Endodermal cell (in vitro differentiated cells): ENCODE results near the gene PRR35. TPM values are rescaled to one million over a fixed set of nuclear protein-coding genes. Genes with fewer than 3 reads are reported as not detected.
"Not testable (repeated sequence)": the region's sequence is repeated elsewhere in the genome, so short reads cannot be mapped to it uniquely, and the experiment has no call there.

Source experiments
- DNase-seq: peaks from one replicate; pipeline ENCODE4 v3.0.0-alpha.2; 2017
- H3K27ac ChIP-seq: 2 replicates; pipeline ENCODE4 v1.5.1; 2013; ENCODE audit warnings: mild to moderate bottlenecking, low read depth, low read length, moderate library complexity
- H3K27me3 ChIP-seq: 2 replicates; pipeline ENCODE4 v1.6.1; 2013; ENCODE audit warnings: mild to moderate bottlenecking, low read length, moderate library complexity; ENCODE audit not compliant: insufficient read depth, control insufficient read depth, poor library complexity, severe bottlenecking
- H3K36me3 ChIP-seq: 2 replicates; pipeline ENCODE4 v1.7.0; 2013; ENCODE audit warnings: mild to moderate bottlenecking, low read length, moderate library complexity; ENCODE audit not compliant: control insufficient read depth, insufficient read depth
- H3K4me1 ChIP-seq: one replicate; pipeline ENCODE4 v1.7.0; 2013; ENCODE audit warnings: low read length; ENCODE audit not compliant: control insufficient read depth, insufficient read depth
- H3K4me3 ChIP-seq: 2 replicates; pipeline ENCODE4 v1.5.1; 2013; ENCODE audit warnings: mild to moderate bottlenecking, low read length, moderate library complexity
- H3K9ac ChIP-seq: 2 replicates; pipeline ENCODE4 v1.6.1; 2013; ENCODE audit warnings: mild to moderate bottlenecking, low read length, moderate library complexity; ENCODE audit not compliant: poor library complexity, severe bottlenecking; ENCODE audit errors: extremely low read depth
- H3K9me3 ChIP-seq: 2 replicates; pipeline ENCODE4 v1.6.1; 2013; ENCODE audit warnings: mild to moderate bottlenecking, low read length, moderate library complexity; ENCODE audit not compliant: control insufficient read depth
- H3K27ac Mint-ChIP-seq: 2 replicates; pipeline ENCODE4 v1.8.0; 2020; ENCODE audit warnings: mixed read lengths
- H3K27me3 Mint-ChIP-seq: 2 replicates; pipeline ENCODE4 v1.8.0; 2021; ENCODE audit warnings: mild to moderate bottlenecking, mixed read lengths; ENCODE audit not compliant: insufficient read depth
- H3K36me3 Mint-ChIP-seq: 2 replicates; pipeline ENCODE4 v1.8.0; 2020; ENCODE audit warnings: low read depth, mixed read lengths
- H3K4me1 Mint-ChIP-seq: 2 replicates; pipeline ENCODE4 v1.8.0; 2020; ENCODE audit warnings: mixed read lengths
- H3K4me3 Mint-ChIP-seq: 2 replicates; pipeline ENCODE4 v1.8.0; 2020; ENCODE audit warnings: mild to moderate bottlenecking, moderate library complexity, mixed read lengths
- H3K9me3 Mint-ChIP-seq: 2 replicates; pipeline ENCODE4 v1.8.0; 2020; ENCODE audit warnings: mild to moderate bottlenecking, mixed read lengths
- CTCF ChIP-seq: fragments of 200-600 bp; sonication (generic); conservative IDR thresholded peaks from 2 replicates; pipeline ENCODE4 v1.5.0; 2021; ENCODE audit warnings: antibody characterized with exemption, mild to moderate bottlenecking
- WGBS, 2 experiments: methylation state at CpG; one replicate each; pipeline versions ENCODE4 v1.1.5 to v1.1.7; 2013; ENCODE audit warnings: missing lambda C conversion rate in 2 of 2, mixed read lengths in 1 of 2; ENCODE audit not compliant: insufficient coverage in 1 of 2, insufficient read length in 1 of 2; 5-methylcytosine and 5-hydroxymethylcytosine counted together
- total RNA-seq, 2 donors: library from RNA; stranded (reverse); fragmentation: NEBNext Ultra II Directional in 1 of 2; extraction: Animal tissue kit (Norgen Biotek cat#: 25700) in 1 of 2; gene quantifications; 2 replicates in 1 of 2; 3 replicates in 1 of 2; pipeline ENCODE4 v1.2.1, GENCODE V29; 2021

Gene PRR35
- total RNA-seq, 2 donors from 2014 or later, result 0.29 to 0.62 TPM

GRCh38 chr16:595094-595528, 34.9 kb downstream of the PRR35 start:
- Histone ChIP-seq H3K9ac (no peak overlapping the region), H3K4me3 (no peak overlapping the region), H3K36me3 (peaks cover 8% of the 10 kb centered on the region), H3K27me3 (peaks cover 9% of the 10 kb centered on the region), H3K4me1 (no peaks in the 10 kb centered on the region), H3K9me3 (no peaks in the 10 kb centered on the region), H3K27ac (no peak overlapping the region)
- peaks cover 7% of the 10 kb centered on the region for H3K4me1 Mint-ChIP-seq
- H3K4me3 Mint-ChIP-seq, result no peak overlapping the region
- H3K9me3 Mint-ChIP-seq, result peaks cover 2% of the 10 kb centered on the region
- H3K36me3 Mint-ChIP-seq, result peaks cover 31% of the 10 kb centered on the region
- no peak overlapping the region for H3K27ac Mint-ChIP-seq
- 93 to 96% methylated on average over 7 to 18 of the region's 18 CpGs for WGBS, 2 experiments
- DNase-seq, result no peak
- H3K27me3 Mint-ChIP-seq, result peaks cover 11% of the 10 kb centered on the region
- TF ChIP-seq CTCF, result no peak

GRCh38 chr16:595942-596735, 35.9 kb downstream of the PRR35 start:
- Histone ChIP-seq H3K9ac (no peak overlapping the region), H3K27me3 (peaks cover 2% of the 10 kb centered on the region), H3K36me3 (peaks cover 10% of the 10 kb centered on the region), H3K4me1 (no peaks in the 10 kb centered on the region), H3K4me3 (no peak overlapping the region), H3K27ac (no peak overlapping the region), H3K9me3 (no peaks in the 10 kb centered on the region)
- Mint-ChIP-seq H3K9me3 (peaks cover 2% of the 10 kb centered on the region), H3K4me1 (peaks cover 1% of the 10 kb centered on the region), H3K27ac (no peak overlapping the region), H3K36me3 (peaks cover 32% of the 10 kb centered on the region), H3K4me3 (no peak overlapping the region), H3K27me3 (peaks cover 5% of the 10 kb centered on the region)
- TF ChIP-seq CTCF, result no peak
- no peak for DNase-seq
- WGBS, 2 experiments, result 95 to 99% methylated on average over 33 to 34 of the region's 34 CpGs

GRCh38 chr16:596736-597060, 36.5 kb downstream of the PRR35 start:
- Histone ChIP-seq H3K36me3 (peaks cover 13% of the 10 kb centered on the region), H3K9me3 (no peaks in the 10 kb centered on the region), H3K27me3 (no peaks in the 10 kb centered on the region), H3K4me3 (no peak overlapping the region), H3K4me1 (no peaks in the 10 kb centered on the region), H3K27ac (no peak overlapping the region), H3K9ac (no peak overlapping the region)
- DNase-seq, result no peak
- 94 to 96% methylated on average over 12 of the region's 12 CpGs for WGBS, 2 experiments
- no peaks in the 10 kb centered on the region for H3K4me1 Mint-ChIP-seq
- no peak overlapping the region for H3K27ac Mint-ChIP-seq
- H3K9me3 Mint-ChIP-seq, result peaks cover 2% of the 10 kb centered on the region
- no peak for TF ChIP-seq CTCF
- no peak overlapping the region for H3K4me3 Mint-ChIP-seq
- peaks cover 3% of the 10 kb centered on the region for H3K27me3 Mint-ChIP-seq
- H3K36me3 Mint-ChIP-seq, result peaks cover 32% of the 10 kb centered on the region

DNA sequence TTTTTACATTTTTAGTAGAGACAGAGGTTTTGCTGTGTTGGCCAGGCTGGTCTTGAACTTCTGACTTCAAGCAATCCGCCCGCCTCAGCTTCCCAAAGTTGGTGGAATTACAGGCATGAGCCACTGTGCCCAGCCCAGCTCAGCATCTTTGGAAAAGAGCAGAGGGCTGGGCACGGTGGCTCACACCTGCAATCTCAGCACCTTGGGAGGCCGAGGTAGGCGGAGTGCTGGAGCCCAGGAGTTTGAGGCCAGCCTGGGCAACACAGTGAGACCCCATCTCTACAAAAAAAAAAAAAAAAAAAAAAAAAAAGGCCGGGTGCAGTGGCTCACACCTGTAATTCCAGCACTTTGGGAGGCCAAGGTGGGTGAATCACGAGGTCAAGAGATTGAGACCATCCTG, 37.5 kb downstream of the PRR35 start:
- peaks cover 33% of the 10 kb centered on the region for H3K36me3 Mint-ChIP-seq
- H3K4me3 Mint-ChIP-seq, H3K27ac Mint-ChIP-seq, H3K27ac ChIP-seq, H3K4me1 Mint-ChIP-seq, H3K27me3 ChIP-seq, H3K4me1 ChIP-seq, H3K9ac ChIP-seq, H3K4me3 ChIP-seq, DNase-seq, H3K9me3 ChIP-seq, H3K9me3 Mint-ChIP-seq, H3K27me3 Mint-ChIP-seq: not testable (repeated sequence)
- 83 to 96% methylated on average over 2 to 7 of the region's 7 CpGs for WGBS, 2 experiments
- H3K36me3 ChIP-seq, result peaks cover 13% of the 10 kb centered on the region
